Loucy (cell line): Measurements from ENCODE around the gene TECPR2.
"Not testable (repeated sequence)": the region's sequence is repeated elsewhere in the genome, so short reads cannot be mapped to it uniquely, and the experiment has no call there.

Source experiments
- H2AFZ ChIP-seq: fragments of 200-600 bp; sonication (generic); 2 replicates; pipeline ENCODE4 v1.6.0; 2016; ENCODE audit warnings: antibody characterized with exemption, mild to moderate bottlenecking, low read length, moderate library complexity
- H3F3A ChIP-seq: fragments of 200-600 bp; 2 replicates; pipeline ENCODE4 v1.6.0; 2016; ENCODE audit warnings: antibody characterized with exemption, low read depth, mild to moderate bottlenecking
- H3K27me3 ChIP-seq: fragments of 200-600 bp; sonication (generic); 2 replicates; pipeline ENCODE4 v1.6.1; 2014; ENCODE audit warnings: low read length, mild to moderate bottlenecking; ENCODE audit not compliant: insufficient read depth, poor library complexity, severe bottlenecking
- H3K36me3 ChIP-seq: fragments of 200-600 bp; sonication (generic); 2 replicates; pipeline ENCODE4 v1.6.1; 2016; ENCODE audit warnings: low read length; ENCODE audit not compliant: insufficient read depth
- H3K4me1 ChIP-seq: fragments of 200-600 bp; sonication (generic); 2 replicates; pipeline ENCODE4 v1.5.1; 2014; ENCODE audit warnings: low read length, mild to moderate bottlenecking; ENCODE audit not compliant: insufficient read depth, poor library complexity, severe bottlenecking
- H3K4me2 ChIP-seq: fragments of 200-600 bp; sonication (generic); 2 replicates; pipeline ENCODE4 v1.6.0; 2014; ENCODE audit warnings: antibody characterized with exemption, low read length, low read depth, mild to moderate bottlenecking; ENCODE audit not compliant: poor library complexity, severe bottlenecking
- H3K4me3 ChIP-seq: fragments of 200-600 bp; sonication (generic); 2 replicates; pipeline ENCODE4 v1.5.1; 2014; ENCODE audit warnings: low read length, mild to moderate bottlenecking, mixed read lengths; ENCODE audit not compliant: poor library complexity, severe bottlenecking
- H3K79me2 ChIP-seq: fragments of 200-600 bp; sonication (generic); 2 replicates; pipeline ENCODE4 v1.6.1; 2014; ENCODE audit warnings: low read length; ENCODE audit not compliant: insufficient read depth
- H3K9ac ChIP-seq: fragments of 200-600 bp; sonication (generic); 2 replicates; pipeline ENCODE4 v1.6.0; 2014; ENCODE audit warnings: mild to moderate bottlenecking, low read depth, low read length, moderate library complexity; ENCODE audit not compliant: poor library complexity, severe bottlenecking
- H3K9me2 ChIP-seq: fragments of 200-600 bp; sonication (generic); replicated peaks from 2 replicates; pipeline ENCODE4 v1.6.1; 2016; ENCODE audit warnings: low read depth, low read length, mixed read lengths
- H3K9me3 ChIP-seq: fragments of 200-600 bp; sonication (generic); 2 replicates; pipeline ENCODE4 v1.6.1; 2014; ENCODE audit warnings: mild to moderate bottlenecking, antibody characterized with exemption, low read length, low read depth; ENCODE audit not compliant: insufficient read depth
- H4K20me1 ChIP-seq: fragments of 200-600 bp; sonication (generic); 2 replicates; pipeline ENCODE4 v1.6.0; 2014; ENCODE audit warnings: antibody characterized with exemption, low read length, mild to moderate bottlenecking; ENCODE audit not compliant: insufficient read depth, poor library complexity, severe bottlenecking
- EZH2phosphoT487 ChIP-seq: fragments of 200-600 bp; IDR thresholded peaks from 2 replicates; pipeline ENCODE4 v1.6.1; 2018; ENCODE audit warnings: antibody characterized with exemption, mild to moderate bottlenecking, moderate library complexity, borderline replicate concordance
- TF ChIP-seq, protein P1 (sequence below): fragments of 200-600 bp; sonication (generic); conservative IDR thresholded peaks from 2 replicates; pipeline ENCODE4 v1.5.1; 2014; ENCODE audit warnings: mild to moderate bottlenecking, antibody characterized with exemption, low read length

The TECPR2 gene

DNA sequence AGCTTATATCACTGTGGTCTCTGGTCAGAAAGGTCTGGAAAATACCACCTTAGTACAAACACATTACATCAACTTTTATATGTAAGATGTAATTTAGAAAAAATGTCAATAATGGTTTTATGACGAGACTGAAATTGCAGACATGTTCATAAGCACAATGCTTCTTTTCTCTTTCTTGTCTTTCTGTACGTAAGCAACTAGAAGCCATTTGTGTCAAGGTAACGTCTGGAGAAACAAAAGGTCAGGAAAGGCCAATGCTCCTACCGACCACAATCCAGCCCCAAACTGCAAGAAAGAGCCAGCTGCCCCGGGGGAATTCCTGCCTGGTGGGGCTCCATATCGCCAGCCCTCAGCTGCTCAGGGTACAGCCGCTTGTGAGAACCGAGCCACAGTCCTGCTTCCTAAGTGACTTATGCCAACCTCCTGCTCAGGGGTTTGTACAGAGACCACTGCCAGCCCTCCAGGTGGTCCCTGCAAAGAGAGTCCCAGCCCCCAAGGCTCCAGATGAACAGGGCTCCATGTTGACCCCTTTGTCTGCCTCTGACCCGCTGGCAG lies 36.9 kb upstream of the TECPR2 start:
- Histone ChIP-seq H3K9me3 (no peaks in the 10 kb centered on the region), H2AFZ (no peak overlapping the region), H3K4me2 (no peak overlapping the region), H3F3A (no peaks in the 10 kb centered on the region), H4K20me1 (no peaks in the 10 kb centered on the region), H3K4me1 (peaks cover 6% of the 10 kb centered on the region), H3K9me2 (no peaks in the 10 kb centered on the region), H3K36me3 (no peaks in the 10 kb centered on the region), H3K4me3 (no peak overlapping the region), H3K27me3 (no peaks in the 10 kb centered on the region), H3K9ac (no peak overlapping the region), H3K79me2 (peaks cover 2% of the 10 kb centered on the region)
- TF ChIP-seq, protein P1, sequence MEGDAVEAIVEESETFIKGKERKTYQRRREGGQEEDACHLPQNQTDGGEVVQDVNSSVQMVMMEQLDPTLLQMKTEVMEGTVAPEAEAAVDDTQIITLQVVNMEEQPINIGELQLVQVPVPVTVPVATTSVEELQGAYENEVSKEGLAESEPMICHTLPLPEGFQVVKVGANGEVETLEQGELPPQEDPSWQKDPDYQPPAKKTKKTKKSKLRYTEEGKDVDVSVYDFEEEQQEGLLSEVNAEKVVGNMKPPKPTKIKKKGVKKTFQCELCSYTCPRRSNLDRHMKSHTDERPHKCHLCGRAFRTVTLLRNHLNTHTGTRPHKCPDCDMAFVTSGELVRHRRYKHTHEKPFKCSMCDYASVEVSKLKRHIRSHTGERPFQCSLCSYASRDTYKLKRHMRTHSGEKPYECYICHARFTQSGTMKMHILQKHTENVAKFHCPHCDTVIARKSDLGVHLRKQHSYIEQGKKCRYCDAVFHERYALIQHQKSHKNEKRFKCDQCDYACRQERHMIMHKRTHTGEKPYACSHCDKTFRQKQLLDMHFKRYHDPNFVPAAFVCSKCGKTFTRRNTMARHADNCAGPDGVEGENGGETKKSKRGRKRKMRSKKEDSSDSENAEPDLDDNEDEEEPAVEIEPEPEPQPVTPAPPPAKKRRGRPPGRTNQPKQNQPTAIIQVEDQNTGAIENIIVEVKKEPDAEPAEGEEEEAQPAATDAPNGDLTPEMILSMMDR, result no peak
- TF ChIP-seq EZH2phosphoT487, result no peak

DNA sequence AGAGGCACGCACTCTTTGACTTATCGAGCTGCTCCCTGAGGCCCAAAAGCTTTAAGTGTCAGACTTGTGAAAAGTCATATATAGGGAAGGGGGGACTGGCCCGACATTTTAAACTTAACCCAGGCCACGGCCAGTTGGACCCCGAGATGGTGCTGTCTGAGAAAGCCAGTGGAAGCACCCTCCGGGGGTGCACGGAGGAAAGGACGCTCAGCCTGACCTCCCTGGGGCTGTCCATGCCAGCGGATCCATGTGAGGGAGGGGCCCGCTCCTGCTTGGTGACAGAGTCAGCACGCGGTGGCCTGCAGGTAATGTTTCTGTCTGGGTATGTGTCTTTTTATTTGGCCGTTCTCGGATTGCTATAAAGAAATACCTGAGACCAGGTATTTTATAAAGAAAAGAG lies 36.2 kb upstream of the TECPR2 start:
- Histone ChIP-seq H3K36me3 (no peaks in the 10 kb centered on the region), H3K9me2 (no peaks in the 10 kb centered on the region), H3F3A (no peaks in the 10 kb centered on the region), H3K9ac (no peak overlapping the region), H3K27me3 (no peaks in the 10 kb centered on the region), H3K4me3 (no peak overlapping the region), H3K79me2 (no peaks in the 10 kb centered on the region), H3K4me2 (no peak overlapping the region), H3K4me1 (no peaks in the 10 kb centered on the region), H4K20me1 (no peaks in the 10 kb centered on the region), H2AFZ (no peak overlapping the region), H3K9me3 (no peaks in the 10 kb centered on the region)
- TF ChIP-seq EZH2phosphoT487, result no peak

DNA sequence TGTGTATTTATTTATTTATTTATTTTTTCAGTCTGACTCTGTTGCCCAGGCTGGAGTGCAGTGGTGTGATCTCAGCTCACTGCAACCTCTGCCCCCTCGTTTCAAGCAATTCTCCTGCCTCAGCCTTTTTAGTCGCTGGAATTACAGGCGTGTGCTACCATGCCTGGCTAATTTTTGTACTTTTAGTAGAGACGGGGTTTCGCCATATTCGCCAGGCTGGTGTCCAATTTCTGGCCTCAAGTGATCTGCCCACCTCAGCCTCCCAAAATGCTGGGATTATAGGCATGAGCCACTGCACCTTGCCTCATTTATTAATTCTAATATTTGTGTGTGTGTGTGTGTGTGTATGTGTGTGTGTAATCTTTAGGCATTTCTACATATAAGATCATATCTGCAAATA lies 33.4 kb upstream of the TECPR2 start:
- H3K4me1 ChIP-seq, H2AFZ ChIP-seq, H3F3A ChIP-seq, H3K4me3 ChIP-seq, H3K79me2 ChIP-seq, H3K4me2 ChIP-seq, H4K20me1 ChIP-seq, H3K9me2 ChIP-seq, H3K9me3 ChIP-seq, H3K36me3 ChIP-seq, H3K27me3 ChIP-seq, H3K9ac ChIP-seq: not testable (repeated sequence)

DNA sequence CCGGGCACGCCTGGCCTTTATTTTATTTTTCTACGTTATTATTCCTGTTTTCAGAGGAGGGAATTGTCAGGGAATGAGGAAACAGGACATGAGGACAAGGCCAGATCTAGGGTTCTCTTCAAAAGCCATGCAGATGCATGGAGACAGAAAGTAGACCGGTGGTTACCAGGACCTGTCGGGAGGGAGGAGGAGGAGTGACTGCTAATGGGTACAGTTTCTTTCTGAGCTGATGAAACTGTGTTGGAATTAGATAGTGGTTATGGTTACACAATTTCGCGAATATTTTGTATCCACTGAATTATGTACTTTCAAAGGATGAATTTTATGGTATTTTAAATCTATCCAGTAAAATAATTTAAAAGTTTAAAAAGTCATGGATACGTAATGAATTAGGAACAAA lies 31.9 kb upstream of the TECPR2 start:
- no peak overlapping the region for H3K4me3 ChIP-seq
- H3K36me3 ChIP-seq, result no peaks in the 10 kb centered on the region
- H3F3A ChIP-seq, result no peaks in the 10 kb centered on the region
- H3K9me3 ChIP-seq, result no peaks in the 10 kb centered on the region
- no peak overlapping the region for H2AFZ ChIP-seq
- no peaks in the 10 kb centered on the region for H3K79me2 ChIP-seq
- H3K4me1 ChIP-seq, result no peaks in the 10 kb centered on the region
- H3K4me2 ChIP-seq, result no peak overlapping the region
- no peaks in the 10 kb centered on the region for H4K20me1 ChIP-seq
- no peaks in the 10 kb centered on the region for H3K27me3 ChIP-seq
- no peak overlapping the region for H3K9ac ChIP-seq
- TF ChIP-seq EZH2phosphoT487, result no peak
- H3K9me2 ChIP-seq, result no peaks in the 10 kb centered on the region
